SHP77 treated with DMSO at 0.1 percent for 48 hours (cell line): ENCODE data around the gene RREB1.

ENCODE experiments used
- DNase-seq: peaks from one replicate; lab custom pipeline; 2025; lab: John Stamatoyannopoulos, UW

RREB1 gene

GRCh38 chr6:7296602-7297001, 188.8 kb downstream of the RREB1 start:
- DNase-seq = no peak

GRCh38 chr6:7298113-7298512, 190.4 kb downstream of the RREB1 start:
- DNase-seq = no peak

- DNase-seq = no peak
Observed at GRCh38 chr6:7300926-7301325, 193.2 kb downstream of the RREB1 start.
